Gastroesophageal sphincter (tissue), 3 donors: ENCODE measurements around the gene C2orf76.

ENCODE experiments used
- CTCF ChIP-seq, 4 experiments: fragments of 200-600 bp in 2 of 4; fragments of 450-650 bp in 2 of 4; sonication (generic) in 1 of 4; IDR thresholded peaks; one replicate each; pipeline ENCODE4 v1.5.1; 2017 to 2019; ENCODE audit warnings: antibody characterized with exemption in 4 of 4, mild to moderate bottlenecking in 2 of 4, moderate library complexity in 2 of 4
- EP300 ChIP-seq: sonication (generic); formaldehyde crosslinking; IDR thresholded peaks from one replicate; pipeline ENCODE4 v1.6.1; 2017; ENCODE audit warnings: antibody characterized with exemption, mild to moderate bottlenecking
- POLR2A ChIP-seq, 2 donors: fragments of 450-650 bp; IDR thresholded peaks; one replicate each; pipeline ENCODE4 v1.6.1; 2017; ENCODE audit warnings: antibody characterized with exemption in 2 of 2, mild to moderate bottlenecking in 2 of 2, moderate library complexity in 1 of 2
- POLR2AphosphoS5 ChIP-seq: sonication (generic); formaldehyde crosslinking; IDR thresholded peaks from one replicate; pipeline ENCODE4 v1.6.1; 2017; ENCODE audit warnings: antibody characterized with exemption

- no peak for TF ChIP-seq EP300
- no peak for TF ChIP-seq CTCF (IDR thresholded peaks at IDR 0.05)
- no peak for TF ChIP-seq POLR2A (IDR thresholded peaks at IDR 0.05)
- no peak for TF ChIP-seq POLR2AphosphoS5
Observed at GRCh38 chr2:119261493-119262225, 105.0 kb downstream of the C2orf76 start.
